ENCODE measurements around the gene BTBD9. TPM values are rescaled to one million over a fixed set of nuclear protein-coding genes. Genes with fewer than 3 reads are reported as not detected.

BTBD9 gene
- total and polyA plus RNA-seq, 9 of the 15 experiments (the other 6 are each of a cell fraction or from before 2014, with no cell fraction given), result 0.08 to 1.6 (median 0.58) TPM

DNA sequence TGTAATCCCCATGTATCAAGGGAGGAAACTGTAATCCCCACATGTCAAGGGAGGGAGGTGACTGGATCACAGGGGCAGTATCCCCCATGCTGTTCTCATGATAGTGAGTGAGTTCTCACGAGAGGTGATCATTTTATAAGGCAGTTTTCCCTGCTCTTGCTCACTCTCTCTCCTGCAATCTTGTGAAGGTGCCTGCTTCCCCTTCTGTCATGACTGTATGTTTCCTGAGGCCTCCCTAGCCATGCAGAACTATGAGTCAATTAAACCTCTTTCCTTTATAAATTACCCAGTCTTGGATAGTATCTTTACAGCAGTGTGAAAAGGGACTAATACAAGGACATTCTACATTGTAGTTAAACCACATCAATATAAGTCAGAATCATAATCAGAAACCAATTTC lies 112.4 kb downstream of the BTBD9 start (continued):
- no peak for TF ChIP-seq CXXC5 (CRISPR knock-in tag; IDR thresholded peaks at IDR 0.05)
- no peak for TF ChIP-seq IFI16 (CRISPR knock-in tag; IDR thresholded peaks at IDR 0.05)

DNA sequence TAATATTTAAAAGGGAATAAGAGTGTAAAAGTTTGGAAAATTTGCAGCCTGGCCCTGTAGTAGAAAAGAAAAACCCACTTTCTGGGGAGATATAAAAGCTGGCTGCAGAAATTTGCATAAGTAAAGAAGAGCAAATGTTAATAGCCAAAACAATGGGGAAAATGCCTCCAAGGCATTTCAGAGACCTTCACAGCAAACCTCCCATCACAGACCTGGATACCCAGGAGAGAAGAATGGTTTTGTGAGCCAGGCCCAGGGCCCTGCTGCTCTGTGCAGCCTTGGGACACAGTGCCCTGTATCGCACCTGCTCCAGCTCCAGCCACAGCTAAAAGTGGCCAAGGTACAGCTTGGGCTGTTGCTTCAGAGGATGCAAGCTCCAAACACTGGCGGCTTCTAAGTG lies 113.8 kb downstream of the BTBD9 start:
- CTCF ChIA-PET (ENCODE audit: low intra/inter-chr PET ratio), result no interaction called here
- no peak overlapping the region for H3K4me3 ChIP-seq
- no peak overlapping the region for H2AFZ ChIP-seq (ENCODE audit: low read depth, low read length)
- no peak for FAIRE-seq
- intact Hi-C loops (cut with micrococcal nuclease) (no loop called here), in situ Hi-C loops (cut with MboI) (no loop called here)
- no peak overlapping the region for H3K27ac ChIP-seq (ENCODE audit: extremely low read depth, low read depth, low read length)
- H3K4me1 ChIP-seq (replicated peaks in 1 of 2; ENCODE audit: control insufficient read depth in 2 of 2, insufficient read depth in 2 of 2, low read length in 2 of 2), result no peaks in the 10 kb centered on the region
- no peaks in the 10 kb centered on the region for H3K36me3 ChIP-seq (ENCODE audit: control insufficient read depth, insufficient read depth, low read length)
- ATAC-seq, result no peak
- no peaks in the 10 kb centered on the region for H3K9me1 ChIP-seq (ENCODE audit: control insufficient read depth, insufficient read depth, low read length)
- no peak overlapping the region for H3K4me2 ChIP-seq (ENCODE audit: insufficient read depth, low read length)
- DNase-seq (ENCODE audit: extremely low read depth in 1 of 4, low spot score in 3 of 4), result no peak
- no peak overlapping the region for H3K9ac ChIP-seq (ENCODE audit: insufficient read depth in 1 of 2, low read depth in 2 of 2, low read length in 2 of 2)
- H3K27me3 ChIP-seq (ENCODE audit: control insufficient read depth in 2 of 2, insufficient read depth in 2 of 2, low read length in 2 of 2), result peaks cover 2 to 7% of the 10 kb centered on the region in 2 experiments; a peak in 2 of 5 replicates
- H3K9me3 ChIP-seq (replicated peaks; ENCODE audit: control insufficient read depth, insufficient read depth, low read depth, low read length), result no peaks in the 10 kb centered on the region
- no peaks in the 10 kb centered on the region for H3K79me2 ChIP-seq (ENCODE audit: control insufficient read depth, insufficient read depth, low read length)
- BruUV-seq (replicated peaks), result no TSS peak
- H4K20me1 ChIP-seq (replicated peaks; ENCODE audit: control insufficient read depth, insufficient read depth, low read length), result no peaks in the 10 kb centered on the region
- POLR2A ChIA-PET, result no interaction called here
- 0% methylated on average over 2 of the region's 2 CpGs for WGBS (ENCODE audit: insufficient coverage, low coverage, missing lambda C conversion rate)
- TF ChIP-seq PYGO2 (tag; IDR thresholded peaks at IDR 0.05) (no peak), EP400 (IDR thresholded peaks at IDR 0.05) (no peak), SMAD1 (IDR thresholded peaks at IDR 0.05; ENCODE audit: low read depth, low read length, partially characterized antibody) (no peak), HLTF (IDR thresholded peaks at IDR 0.05) (no peak), NBN (IDR thresholded peaks at IDR 0.05; ENCODE audit: low read depth) (no peak), ZNF311 (CRISPR knock-in tag; IDR thresholded peaks at IDR 0.05) (no peak), ZNF24 (IDR thresholded peaks at IDR 0.05) (no peak), CHD4 (IDR thresholded peaks at IDR 0.05; ENCODE audit: insufficient read depth, insufficient replicate concordance, low read depth, low read length, poor library complexity, severe bottlenecking) (no peak), RFX7 (CRISPR knock-in tag; IDR thresholded peaks at IDR 0.05) (no peak), CBX1 (IDR thresholded peaks at IDR 0.05; ENCODE audit: low read depth) (no peak), TAF7 (tag; IDR thresholded peaks at IDR 0.05) (no peak)
- TF ChIP-seq, protein P1, sequence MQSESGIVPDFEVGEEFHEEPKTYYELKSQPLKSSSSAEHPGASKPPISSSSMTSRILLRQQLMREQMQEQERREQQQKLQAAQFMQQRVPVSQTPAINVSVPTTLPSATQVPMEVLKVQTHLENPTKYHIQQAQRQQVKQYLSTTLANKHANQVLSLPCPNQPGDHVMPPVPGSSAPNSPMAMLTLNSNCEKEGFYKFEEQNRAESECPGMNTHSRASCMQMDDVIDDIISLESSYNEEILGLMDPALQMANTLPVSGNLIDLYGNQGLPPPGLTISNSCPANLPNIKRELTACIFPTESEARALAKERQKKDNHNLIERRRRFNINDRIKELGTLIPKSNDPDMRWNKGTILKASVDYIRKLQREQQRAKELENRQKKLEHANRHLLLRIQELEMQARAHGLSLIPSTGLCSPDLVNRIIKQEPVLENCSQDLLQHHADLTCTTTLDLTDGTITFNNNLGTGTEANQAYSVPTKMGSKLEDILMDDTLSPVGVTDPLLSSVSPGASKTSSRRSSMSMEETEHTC (IDR thresholded peaks at IDR 0.05), result no peak
- TF ChIP-seq, protein P2, sequence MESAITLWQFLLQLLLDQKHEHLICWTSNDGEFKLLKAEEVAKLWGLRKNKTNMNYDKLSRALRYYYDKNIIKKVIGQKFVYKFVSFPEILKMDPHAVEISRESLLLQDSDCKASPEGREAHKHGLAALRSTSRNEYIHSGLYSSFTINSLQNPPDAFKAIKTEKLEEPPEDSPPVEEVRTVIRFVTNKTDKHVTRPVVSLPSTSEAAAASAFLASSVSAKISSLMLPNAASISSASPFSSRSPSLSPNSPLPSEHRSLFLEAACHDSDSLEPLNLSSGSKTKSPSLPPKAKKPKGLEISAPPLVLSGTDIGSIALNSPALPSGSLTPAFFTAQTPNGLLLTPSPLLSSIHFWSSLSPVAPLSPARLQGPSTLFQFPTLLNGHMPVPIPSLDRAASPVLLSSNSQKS (CRISPR knock-in tag; IDR thresholded peaks at IDR 0.05), result no peak
- TF ChIP-seq, protein P3, sequence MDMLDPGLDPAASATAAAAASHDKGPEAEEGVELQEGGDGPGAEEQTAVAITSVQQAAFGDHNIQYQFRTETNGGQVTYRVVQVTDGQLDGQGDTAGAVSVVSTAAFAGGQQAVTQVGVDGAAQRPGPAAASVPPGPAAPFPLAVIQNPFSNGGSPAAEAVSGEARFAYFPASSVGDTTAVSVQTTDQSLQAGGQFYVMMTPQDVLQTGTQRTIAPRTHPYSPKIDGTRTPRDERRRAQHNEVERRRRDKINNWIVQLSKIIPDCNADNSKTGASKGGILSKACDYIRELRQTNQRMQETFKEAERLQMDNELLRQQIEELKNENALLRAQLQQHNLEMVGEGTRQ (CRISPR knock-in tag; IDR thresholded peaks at IDR 0.05), result no peak
- TF ChIP-seq, protein P4, sequence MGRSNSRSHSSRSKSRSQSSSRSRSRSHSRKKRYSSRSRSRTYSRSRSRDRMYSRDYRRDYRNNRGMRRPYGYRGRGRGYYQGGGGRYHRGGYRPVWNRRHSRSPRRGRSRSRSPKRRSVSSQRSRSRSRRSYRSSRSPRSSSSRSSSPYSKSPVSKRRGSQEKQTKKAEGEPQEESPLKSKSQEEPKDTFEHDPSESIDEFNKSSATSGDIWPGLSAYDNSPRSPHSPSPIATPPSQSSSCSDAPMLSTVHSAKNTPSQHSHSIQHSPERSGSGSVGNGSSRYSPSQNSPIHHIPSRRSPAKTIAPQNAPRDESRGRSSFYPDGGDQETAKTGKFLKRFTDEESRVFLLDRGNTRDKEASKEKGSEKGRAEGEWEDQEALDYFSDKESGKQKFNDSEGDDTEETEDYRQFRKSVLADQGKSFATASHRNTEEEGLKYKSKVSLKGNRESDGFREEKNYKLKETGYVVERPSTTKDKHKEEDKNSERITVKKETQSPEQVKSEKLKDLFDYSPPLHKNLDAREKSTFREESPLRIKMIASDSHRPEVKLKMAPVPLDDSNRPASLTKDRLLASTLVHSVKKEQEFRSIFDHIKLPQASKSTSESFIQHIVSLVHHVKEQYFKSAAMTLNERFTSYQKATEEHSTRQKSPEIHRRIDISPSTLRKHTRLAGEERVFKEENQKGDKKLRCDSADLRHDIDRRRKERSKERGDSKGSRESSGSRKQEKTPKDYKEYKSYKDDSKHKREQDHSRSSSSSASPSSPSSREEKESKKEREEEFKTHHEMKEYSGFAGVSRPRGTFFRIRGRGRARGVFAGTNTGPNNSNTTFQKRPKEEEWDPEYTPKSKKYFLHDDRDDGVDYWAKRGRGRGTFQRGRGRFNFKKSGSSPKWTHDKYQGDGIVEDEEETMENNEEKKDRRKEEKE (IDR thresholded peaks at IDR 0.05; ENCODE audit: borderline replicate concordance in 1 of 2, control insufficient read depth in 1 of 2, low read depth in 2 of 2, low read length in 1 of 2), result no peak
